ENCODE measurements around the gene TOMM34. TPM values are rescaled to one million over a fixed set of nuclear protein-coding genes. Genes with fewer than 3 reads are reported as not detected.

The TOMM34 gene
- polyA plus RNA-seq, 1 donor from 2014 or later = 10.0 TPM

GRCh38 chr20:44914924-44915323 lies 45.3 kb downstream of the TOMM34 start:
- TF ChIP-seq, protein P1, sequence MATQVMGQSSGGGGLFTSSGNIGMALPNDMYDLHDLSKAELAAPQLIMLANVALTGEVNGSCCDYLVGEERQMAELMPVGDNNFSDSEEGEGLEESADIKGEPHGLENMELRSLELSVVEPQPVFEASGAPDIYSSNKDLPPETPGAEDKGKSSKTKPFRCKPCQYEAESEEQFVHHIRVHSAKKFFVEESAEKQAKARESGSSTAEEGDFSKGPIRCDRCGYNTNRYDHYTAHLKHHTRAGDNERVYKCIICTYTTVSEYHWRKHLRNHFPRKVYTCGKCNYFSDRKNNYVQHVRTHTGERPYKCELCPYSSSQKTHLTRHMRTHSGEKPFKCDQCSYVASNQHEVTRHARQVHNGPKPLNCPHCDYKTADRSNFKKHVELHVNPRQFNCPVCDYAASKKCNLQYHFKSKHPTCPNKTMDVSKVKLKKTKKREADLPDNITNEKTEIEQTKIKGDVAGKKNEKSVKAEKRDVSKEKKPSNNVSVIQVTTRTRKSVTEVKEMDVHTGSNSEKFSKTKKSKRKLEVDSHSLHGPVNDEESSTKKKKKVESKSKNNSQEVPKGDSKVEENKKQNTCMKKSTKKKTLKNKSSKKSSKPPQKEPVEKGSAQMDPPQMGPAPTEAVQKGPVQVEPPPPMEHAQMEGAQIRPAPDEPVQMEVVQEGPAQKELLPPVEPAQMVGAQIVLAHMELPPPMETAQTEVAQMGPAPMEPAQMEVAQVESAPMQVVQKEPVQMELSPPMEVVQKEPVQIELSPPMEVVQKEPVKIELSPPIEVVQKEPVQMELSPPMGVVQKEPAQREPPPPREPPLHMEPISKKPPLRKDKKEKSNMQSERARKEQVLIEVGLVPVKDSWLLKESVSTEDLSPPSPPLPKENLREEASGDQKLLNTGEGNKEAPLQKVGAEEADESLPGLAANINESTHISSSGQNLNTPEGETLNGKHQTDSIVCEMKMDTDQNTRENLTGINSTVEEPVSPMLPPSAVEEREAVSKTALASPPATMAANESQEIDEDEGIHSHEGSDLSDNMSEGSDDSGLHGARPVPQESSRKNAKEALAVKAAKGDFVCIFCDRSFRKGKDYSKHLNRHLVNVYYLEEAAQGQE (IDR thresholded peaks at IDR 0.05; ENCODE audit: borderline replicate concordance) = no peak
- no peak for TF ChIP-seq TAF1 (IDR thresholded peaks at IDR 0.05; ENCODE audit: low read depth)
- no peak for TF ChIP-seq CTCF (IDR thresholded peaks at IDR 0.05; ENCODE audit: poor library complexity, severe bottlenecking)
- TF ChIP-seq EZH2 (IDR thresholded peaks at IDR 0.05; ENCODE audit: borderline replicate concordance, insufficient read depth, low read length, poor library complexity, severe bottlenecking) = no peak
- TF ChIP-seq SMC3 (conservative IDR thresholded peaks at IDR 0.05; ENCODE audit: poor library complexity) = no peak
- no peak for TF ChIP-seq POLR2AphosphoS5 (IDR thresholded peaks at IDR 0.05)
- TF ChIP-seq MXI1 (conservative IDR thresholded peaks at IDR 0.05; ENCODE audit: poor library complexity, severe bottlenecking) = no peak
- TF ChIP-seq EP300 (conservative IDR thresholded peaks at IDR 0.05; ENCODE audit: poor library complexity, severe bottlenecking) = no peak
- no peak for TF ChIP-seq RAD21 (conservative IDR thresholded peaks at IDR 0.05)
- H3K36me3 ChIP-seq (ENCODE audit: insufficient read depth, low read length) = no peaks in the 10 kb centered on the region

DNA sequence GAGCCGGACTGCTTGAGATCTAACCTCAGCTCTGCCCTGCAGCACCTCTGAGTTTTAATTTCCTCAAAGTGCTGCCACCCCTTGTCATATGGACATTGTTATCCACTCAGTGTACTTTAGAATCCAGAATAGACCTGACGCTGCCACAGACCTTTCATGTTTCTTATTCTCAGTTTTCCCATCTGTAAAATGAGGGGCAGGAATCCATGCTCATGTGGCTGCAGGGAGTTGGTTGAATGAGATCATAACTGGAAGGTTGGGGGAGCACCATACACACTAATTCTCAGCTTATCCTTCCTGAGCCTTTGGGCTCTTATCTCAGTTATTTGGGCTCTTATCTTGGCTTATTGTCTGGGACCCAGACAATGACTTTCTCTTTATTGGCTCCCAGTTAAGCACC lies 48.0 kb downstream of the TOMM34 start:
- Histone ChIP-seq H3K27me3 (ENCODE audit: insufficient read depth, low read depth, low read length) (no peaks in the 10 kb centered on the region), H3K27ac (ENCODE audit: low read length) (no peak overlapping the region), H4K20me1 (ENCODE audit: insufficient read depth) (no peaks in the 10 kb centered on the region), H3K9me3 (ENCODE audit: low read length) (no peaks in the 10 kb centered on the region), H3K4me2 (ENCODE audit: low read length) (no peak overlapping the region), H3K79me2 (replicated peaks; ENCODE audit: insufficient read depth, low read length) (no peaks in the 10 kb centered on the region), H3K4me3 (ENCODE audit: low read length) (no peak overlapping the region), H3K9me2 (ENCODE audit: insufficient read depth, low read length) (no peaks in the 10 kb centered on the region), H3K9ac (ENCODE audit: low read length) (no peak overlapping the region), H2AFZ (ENCODE audit: low read depth, low read length) (no peak overlapping the region), H3F3A (ENCODE audit: insufficient read depth, low read length, poor library complexity, severe bottlenecking) (no peaks in the 10 kb centered on the region), H3K36me3 (ENCODE audit: insufficient read depth, low read length) (no peaks in the 10 kb centered on the region)
- TF ChIP-seq SMC3 (conservative IDR thresholded peaks at IDR 0.05; ENCODE audit: poor library complexity) (no peak), TAF1 (IDR thresholded peaks at IDR 0.05; ENCODE audit: low read depth) (no peak), POLR2AphosphoS5 (IDR thresholded peaks at IDR 0.05) (no peak), CTCF (IDR thresholded peaks at IDR 0.05; ENCODE audit: poor library complexity, severe bottlenecking) (no peak), EZH2 (IDR thresholded peaks at IDR 0.05; ENCODE audit: borderline replicate concordance, insufficient read depth, low read length, poor library complexity, severe bottlenecking) (no peak), MXI1 (conservative IDR thresholded peaks at IDR 0.05; ENCODE audit: poor library complexity, severe bottlenecking) (no peak), EP300 (conservative IDR thresholded peaks at IDR 0.05; ENCODE audit: poor library complexity, severe bottlenecking) (no peak), RAD21 (conservative IDR thresholded peaks at IDR 0.05) (no peak)
- TF ChIP-seq, protein P1 (IDR thresholded peaks at IDR 0.05; ENCODE audit: borderline replicate concordance) = no peak

More at GRCh38 chr20:44914924-44915323, 45.3 kb downstream of the TOMM34 start:
- Histone ChIP-seq H3K9me3 (ENCODE audit: low read length) (no peaks in the 10 kb centered on the region), H3K79me2 (replicated peaks; ENCODE audit: insufficient read depth, low read length) (no peaks in the 10 kb centered on the region), H3K27ac (ENCODE audit: low read length) (no peak overlapping the region), H3K4me3 (ENCODE audit: low read length) (no peak overlapping the region), H3K27me3 (ENCODE audit: insufficient read depth, low read depth, low read length) (no peaks in the 10 kb centered on the region), H3F3A (ENCODE audit: insufficient read depth, low read length, poor library complexity, severe bottlenecking) (no peaks in the 10 kb centered on the region), H3K9ac (ENCODE audit: low read length) (no peak overlapping the region), H4K20me1 (ENCODE audit: insufficient read depth) (no peaks in the 10 kb centered on the region), H2AFZ (ENCODE audit: low read depth, low read length) (no peak overlapping the region), H3K9me2 (ENCODE audit: insufficient read depth, low read length) (no peaks in the 10 kb centered on the region), H3K4me2 (ENCODE audit: low read length) (no peak overlapping the region)
